HG03097 (cell line): ENCODE measurements around the gene CABLES1.
"Not testable (repeated sequence)": the region's sequence is repeated elsewhere in the genome, so short reads cannot be mapped to it uniquely, and the experiment has no call there.

ENCODE experiments used
- ATAC-seq: cut with Tn5 transposase; IDR thresholded peaks from one replicate; pipeline ENCODE4 v1.9.1; 2021; ENCODE audit not compliant: unreplicated experiment, low FRiP score

Gene CABLES1

DNA sequence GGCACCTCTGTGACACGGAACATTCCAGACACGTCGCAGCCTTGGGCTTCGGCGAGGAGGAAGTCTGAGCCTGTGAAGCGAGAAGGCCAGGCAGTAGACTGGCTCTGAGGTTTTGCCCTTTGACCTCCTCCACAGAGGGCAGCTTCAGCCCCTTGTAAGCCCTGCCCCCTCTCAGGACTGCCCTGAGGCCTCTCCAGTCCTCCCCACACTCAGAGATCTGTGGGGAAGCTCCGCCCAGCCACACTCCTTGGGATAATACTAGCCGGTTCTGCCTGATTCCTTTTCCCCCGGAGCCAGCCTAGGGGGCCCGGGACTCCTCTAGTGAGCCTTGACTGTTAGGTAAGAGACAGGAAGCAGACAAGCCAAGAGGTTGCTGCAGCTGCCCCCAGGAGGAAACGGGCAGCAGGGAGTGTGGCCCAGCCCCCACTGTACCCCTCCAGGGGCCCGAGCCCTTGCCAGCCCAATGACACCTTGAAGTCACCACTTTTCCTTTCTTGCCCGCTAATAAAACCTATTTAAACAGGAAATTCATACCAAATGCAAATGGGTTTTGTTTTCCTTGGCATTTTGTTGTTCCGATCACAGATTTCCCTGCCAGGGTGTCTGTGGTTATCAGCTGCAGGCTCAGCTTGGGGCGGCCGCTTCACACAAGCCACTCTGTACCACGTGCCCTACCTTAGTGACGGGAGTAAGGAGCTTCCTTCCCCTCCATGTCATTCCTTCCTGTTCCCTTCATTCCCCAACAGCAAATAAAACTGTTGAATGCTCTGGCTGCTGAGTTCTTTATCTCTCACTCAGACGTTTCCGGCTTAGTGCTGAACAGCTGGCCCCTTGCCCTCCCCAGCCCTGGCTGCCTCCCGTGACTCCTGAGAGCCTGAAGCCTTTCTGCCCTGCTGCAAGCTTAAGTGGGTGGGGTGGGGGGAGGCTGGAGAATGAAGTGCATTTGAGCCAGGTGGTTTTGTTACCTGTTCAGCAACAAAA lies 124.7 kb downstream of the CABLES1 start:
- peak; percentile 64 for ATAC-seq

DNA sequence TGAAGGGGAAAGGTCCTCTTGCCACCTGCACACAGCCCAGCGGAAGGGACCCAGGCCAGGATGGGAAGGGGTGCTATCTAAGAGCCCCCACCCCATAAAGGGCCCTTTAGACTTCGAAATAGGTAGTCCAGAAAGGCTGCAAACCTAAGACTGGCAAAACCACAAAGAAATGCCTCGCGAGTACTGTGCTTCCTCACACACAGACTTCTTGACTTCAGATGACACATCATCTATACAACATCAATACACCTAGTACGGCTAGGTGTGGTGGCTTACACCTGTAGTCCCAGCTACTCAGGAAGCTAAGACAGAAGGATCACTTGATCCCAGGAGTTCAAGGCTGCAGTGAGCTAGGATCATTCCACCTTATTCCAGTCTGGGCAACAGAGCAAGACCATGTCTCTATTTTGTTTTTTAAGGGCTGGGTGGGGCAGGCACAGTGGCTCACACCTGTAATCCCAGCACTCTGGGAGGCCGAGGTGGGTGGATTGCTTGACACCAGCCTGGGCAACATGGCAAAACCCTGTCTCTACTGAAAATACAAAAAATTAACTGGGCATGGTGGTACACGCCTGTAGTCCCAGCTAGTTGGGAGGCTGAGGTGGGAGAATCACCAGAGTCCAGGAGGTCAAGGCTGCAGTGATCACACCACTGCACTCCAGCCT lies 125.8 kb downstream of the CABLES1 start:
- no peak for ATAC-seq

DNA sequence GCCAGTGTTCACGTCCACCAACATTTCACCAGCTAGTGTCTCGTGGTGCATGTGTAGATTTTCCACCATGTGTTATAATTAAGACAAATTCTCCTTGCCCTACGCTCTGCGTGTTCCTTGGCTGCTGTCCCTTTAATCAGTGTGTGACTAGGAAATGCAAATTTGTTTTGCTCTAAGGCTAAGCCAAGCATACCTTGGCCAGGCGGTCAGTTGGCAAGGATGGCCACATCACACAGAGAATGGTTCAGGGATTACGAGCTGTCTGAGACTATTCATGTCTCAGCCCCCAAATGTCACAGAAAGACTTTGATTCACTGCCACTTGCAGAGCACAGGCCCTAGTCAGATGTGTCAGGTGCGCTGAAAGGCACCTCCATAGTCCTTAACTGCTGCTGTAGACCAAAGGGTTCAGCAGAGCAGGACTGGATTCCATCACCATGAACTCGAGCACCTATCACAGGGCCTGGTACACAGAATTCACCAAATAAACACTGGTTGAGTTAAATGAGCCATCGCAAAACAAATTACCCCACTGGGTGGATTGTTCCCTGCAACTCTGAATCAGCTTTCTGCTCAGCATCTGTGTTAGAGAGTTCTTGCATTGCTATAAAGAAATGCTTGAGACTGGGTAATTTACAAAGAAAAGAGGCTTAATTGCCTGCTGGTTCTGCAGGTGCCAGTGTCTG lies 128.4 kb downstream of the CABLES1 start:
- ATAC-seq = no peak

DNA sequence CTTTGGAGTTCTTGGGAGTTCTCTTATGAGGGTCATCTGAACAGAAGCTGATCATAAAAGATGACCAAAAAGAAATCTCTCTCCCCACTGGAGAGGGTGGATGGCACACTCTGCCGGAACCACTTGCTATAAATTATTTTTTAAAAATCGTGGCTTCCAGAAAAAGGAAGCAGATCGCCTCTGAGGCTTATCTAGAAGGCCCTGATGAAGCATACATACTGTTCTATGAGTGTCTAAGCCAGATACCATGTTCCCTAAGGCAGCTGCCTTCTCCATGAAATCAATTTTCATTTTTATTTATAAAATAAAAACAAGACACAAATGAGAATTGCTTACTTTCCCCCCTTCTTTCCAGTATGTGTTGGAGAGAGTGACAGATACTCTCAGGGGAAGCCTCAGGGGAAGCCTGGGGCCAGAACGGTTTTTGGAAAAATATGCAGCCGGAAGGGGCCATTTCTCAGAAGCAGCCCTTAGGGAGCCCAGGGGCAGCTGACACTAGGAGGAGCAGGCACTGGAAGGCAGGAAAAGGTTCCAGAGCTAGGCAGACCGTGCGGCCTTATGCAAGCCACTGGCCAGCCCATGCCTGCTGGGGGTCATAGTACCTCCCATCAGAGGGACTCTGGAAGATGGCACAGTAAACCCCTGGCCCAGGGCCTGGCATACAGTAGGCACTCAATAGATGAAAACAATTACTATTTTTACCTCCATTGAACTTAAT lies 130.6 kb downstream of the CABLES1 start:
- no peak for ATAC-seq

DNA sequence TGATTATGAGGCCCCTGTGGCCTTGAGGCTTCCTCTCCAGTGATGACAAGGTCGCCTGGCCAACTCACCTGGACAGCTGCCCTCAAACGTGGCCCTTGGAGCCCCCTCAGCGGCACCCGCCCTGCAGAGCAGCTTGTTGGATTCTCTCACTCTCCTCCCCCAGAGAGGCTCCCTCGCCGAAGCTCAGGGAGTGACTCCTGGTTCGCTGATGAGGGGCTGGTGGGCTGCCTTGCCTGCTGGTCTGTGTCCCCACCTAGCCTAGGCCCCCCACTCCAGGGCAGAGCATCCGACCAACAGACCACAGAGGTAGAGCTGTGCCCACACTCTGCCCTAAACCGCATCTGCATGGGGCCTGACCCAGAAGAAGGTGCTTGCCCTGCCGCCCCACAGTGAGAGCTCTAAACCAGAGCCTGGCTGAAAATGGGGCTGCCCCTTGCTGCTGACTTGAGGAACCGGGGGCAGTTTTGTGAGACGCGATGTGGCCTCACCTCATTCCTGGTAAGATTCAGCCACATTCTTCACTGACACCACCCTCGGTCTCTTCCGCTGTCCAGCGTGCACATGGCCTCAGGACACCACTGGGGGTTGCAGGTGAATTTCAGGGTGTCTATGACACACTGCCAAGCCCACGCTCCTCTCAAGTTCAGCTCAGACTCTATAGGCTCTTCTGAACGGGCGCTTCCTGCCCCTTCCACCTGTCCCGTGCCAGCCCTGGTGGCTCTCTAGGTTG lies 131.6 kb downstream of the CABLES1 start:
- ATAC-seq = no peak

DNA sequence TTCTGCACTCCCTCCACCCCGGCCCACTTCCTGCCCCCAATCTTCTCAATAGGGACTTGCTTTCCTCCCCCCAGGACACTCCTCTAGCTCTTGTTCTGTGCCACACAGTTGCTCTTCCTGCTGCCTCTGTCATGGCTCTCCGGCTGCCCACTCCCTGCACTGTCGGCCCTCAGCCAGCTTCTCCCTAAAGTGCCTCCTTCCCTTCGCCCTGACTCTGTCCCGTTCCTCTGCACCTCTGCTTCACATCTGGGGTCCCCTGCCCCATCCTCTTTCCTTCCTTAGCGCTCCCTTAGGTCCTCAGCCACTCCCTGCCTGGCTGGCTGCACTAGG lies 132.1 kb downstream of the CABLES1 start:
- ATAC-seq = no peak

DNA sequence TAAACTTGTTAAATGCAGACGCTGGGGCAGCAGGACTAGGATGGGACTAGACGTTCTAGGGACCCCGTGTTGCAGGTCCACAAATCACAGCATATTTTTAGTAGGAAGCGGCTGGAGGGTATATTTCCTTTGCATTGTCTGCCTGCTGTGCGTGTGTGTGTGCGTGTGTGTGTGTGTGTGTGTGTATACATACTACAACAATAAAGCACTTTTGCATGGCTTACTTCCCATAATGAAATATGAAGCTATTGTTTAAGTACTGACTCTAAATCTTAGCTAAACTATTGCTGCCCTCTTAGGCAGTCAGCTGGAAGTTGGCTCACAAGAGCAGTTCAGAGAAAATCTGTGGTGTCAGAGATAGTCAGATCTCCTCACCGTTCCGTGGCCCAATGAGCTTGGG lies 133.4 kb downstream of the CABLES1 start:
- ATAC-seq = no peak

DNA sequence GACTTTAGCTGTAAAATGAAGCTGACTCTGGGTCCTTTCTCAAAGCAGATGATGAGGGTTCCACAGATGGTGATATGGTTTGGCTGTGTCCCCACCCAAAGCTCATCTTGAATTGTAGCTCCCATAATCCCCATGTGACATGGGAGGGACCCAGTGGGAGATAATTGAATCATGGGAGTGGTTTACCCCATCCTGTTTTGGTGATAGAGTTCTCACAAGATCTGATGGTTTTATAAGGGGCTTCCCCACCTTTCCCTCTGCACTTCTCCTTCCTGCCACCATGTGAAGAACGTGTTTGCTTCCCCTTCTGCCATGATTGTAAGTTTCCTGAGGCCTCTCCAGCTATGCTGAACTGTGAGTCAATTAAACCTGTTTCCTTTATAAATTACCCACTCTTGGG lies 133.8 kb downstream of the CABLES1 start:
- not testable (repeated sequence) for ATAC-seq

DNA sequence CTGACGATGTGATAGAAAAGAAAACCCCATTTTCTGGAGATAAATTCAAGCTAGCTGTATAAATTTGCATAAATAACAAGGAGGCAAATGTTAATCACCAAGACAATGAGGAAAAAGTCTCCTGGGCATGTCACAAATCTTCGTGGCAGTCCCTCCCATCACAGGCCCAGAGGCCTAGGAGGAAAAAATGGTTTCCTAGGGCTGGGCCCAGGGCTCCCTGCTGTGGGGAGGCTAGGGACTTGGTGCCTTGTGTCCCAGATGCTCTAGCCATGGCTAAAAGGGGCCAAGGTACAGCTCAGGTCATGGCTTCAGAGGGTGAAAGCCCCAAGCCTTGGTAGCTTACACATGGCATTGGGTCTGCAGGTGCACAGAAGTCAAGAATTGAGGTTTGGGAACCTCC lies 134.6 kb downstream of the CABLES1 start:
- ATAC-seq = no peak

DNA sequence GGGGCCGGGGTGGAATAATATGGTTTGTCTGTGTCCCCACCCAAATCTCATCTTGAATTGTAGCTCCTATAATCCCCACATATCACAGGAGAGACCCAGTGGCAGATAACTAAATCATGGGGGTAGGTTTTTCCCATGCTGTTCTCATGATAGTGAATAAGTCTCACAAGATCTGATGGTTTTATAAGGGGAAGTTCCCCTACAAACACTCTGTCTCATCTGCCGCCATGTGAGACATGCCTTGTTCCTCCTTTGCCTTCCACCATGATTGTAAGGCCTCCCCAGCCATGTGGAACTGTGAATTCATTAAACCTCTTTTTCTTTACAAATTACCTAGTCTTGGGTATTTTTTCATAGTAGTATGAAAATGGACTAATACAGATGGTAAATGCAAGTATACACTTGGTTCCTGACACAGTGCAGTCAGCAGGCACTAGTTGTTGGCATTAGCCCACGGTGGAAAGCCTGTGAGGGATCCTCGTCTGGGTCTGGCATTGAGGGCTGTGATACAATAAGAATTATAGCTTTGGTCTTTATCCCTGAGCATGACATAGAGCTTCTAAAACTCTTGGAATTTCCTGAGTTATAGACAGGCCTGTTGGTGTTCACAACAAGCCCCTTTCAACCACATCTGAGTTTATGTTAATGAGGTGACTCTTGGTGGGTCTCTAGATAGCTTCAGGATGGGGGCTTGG lies 135.8 kb downstream of the CABLES1 start:
- ATAC-seq = no peak

DNA sequence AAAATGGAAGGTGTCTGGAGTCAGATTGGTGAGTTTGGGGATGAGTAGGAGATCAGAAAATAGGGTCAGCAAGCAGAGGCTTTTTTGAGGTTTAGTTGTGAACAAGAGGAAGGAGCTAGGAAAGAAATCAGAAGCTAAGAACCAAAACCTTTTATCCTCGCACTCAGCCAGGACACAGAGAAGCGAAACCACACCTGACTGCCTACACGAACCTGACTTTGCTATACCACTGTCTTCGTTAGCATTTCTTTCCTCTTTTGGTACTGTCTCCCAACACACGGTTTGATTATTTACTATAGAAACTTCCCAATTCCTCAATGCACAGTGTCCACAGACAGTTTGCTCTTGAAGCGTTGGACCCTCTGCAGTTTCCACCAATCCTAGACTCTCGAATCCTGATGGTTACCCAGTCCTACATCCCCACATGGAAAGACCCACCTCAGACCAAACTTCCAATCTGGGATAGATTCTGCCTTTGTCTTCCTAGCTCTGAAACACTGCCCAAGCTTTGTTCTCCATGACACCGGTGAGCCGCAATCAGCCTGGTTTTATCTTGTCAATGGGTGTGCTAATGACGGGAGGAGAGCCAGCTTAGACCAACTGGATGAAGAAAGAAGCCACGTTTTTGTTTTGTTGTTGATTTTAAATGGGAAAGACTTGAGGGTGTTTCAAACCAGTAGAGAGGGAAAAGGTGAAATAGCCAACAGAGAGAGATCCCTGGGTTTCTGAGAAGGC lies 137.4 kb downstream of the CABLES1 start:
- ATAC-seq = no peak

DNA sequence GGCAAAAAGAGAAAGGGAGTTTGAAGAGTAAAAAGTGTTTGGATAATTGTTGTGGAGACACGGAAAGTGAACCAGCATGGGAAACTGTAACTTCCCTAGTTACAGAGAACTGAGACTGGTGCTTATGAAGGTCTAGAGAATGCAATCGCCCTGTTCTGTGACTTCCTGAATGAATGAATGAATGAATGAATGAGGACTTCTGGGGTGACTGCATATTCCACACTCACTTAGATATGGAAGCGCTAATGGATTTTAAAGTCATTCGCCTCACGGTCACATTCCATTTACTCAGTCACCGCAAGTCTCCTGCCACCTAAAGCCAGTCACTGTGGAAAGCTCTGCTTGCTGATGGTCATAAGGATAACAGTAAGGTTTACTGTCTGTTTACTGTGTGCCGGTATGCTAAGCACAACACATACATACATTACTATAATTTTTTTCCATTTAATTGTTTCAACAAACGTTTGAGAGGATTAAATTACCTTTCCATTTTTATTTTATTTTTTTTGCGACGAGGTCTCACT lies 138.2 kb downstream of the CABLES1 start:
- ATAC-seq = no peak

DNA sequence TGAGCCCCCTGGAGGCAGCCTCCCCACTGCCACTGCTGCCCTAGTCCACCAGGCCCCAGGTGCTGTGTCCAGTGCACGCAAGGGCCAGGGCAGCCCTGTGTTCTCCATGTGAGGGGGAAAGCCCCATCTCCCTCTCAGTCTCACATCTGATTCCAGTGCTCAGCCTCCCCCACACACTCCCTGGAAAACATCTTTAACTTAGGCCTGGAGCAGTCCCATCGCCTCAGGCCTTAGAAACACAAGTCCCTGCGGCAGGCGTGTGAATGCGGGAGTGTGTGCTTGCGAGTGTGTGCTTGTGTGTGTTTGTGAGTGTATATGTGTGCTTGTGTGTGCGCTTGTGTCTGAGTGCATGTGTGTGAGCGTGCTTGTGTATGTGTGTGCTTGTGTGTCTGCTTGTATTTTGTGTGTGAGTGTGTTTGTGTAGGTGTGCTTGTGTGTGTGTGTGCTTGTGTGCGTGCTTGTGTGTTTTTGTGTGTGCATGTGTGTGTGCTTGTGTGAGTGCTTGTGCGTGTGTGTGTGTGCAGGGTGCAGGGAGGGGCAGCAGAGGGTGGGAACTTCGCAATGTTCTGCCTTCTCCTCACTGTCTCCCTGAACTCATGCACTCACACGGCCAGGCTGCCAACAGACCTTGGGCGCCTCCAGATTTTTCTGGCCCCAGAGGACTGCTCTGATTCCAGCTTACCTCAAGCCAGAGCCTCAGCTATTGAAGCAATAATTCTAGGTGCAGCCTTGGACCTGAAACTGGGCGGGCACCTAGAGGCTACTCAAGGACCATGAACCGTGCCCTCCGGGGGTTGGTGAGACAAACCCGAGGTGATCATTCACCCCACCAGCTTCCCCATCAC lies 139.6 kb downstream of the CABLES1 start:
- no peak for ATAC-seq

DNA sequence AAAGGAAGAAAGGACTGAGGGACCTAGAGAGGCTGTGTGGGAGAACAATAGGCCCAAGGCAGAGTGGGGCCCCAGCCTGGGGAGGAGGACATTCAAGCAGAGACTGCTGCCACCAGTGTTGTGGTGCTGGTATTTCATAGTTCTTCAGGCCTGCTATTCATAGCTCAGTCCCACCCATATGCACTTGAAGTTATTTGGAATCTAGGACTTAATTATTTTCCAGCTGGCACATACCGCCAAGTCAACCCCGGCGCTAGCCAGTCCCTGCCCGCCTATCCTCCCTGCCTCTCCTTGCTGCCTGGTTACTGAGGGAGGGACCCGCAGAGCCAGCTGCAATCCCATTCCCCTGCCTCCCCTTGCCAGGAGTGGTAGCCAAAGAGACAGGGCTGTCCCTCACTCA lies 141.2 kb downstream of the CABLES1 start:
- ATAC-seq = no peak

DNA sequence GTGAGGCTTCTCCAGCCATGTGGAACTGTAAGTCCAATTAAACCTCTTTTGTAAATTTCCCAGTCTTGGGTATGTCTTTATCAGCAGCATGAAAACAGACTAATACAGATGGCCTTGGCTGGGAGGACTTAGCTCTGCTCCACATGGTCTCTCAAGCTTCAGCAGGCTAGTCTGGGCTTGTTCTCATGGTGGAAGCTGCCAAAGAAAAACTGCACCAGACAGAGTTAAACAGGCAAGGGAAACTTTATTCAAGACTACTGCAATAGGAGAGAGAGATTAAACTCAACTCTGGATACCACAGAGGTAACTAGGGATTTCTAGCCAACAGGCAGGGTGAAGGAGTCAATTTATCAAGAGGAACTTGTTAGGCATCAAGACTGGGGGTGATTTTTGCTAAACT lies 142.1 kb downstream of the CABLES1 start:
- ATAC-seq = no peak

DNA sequence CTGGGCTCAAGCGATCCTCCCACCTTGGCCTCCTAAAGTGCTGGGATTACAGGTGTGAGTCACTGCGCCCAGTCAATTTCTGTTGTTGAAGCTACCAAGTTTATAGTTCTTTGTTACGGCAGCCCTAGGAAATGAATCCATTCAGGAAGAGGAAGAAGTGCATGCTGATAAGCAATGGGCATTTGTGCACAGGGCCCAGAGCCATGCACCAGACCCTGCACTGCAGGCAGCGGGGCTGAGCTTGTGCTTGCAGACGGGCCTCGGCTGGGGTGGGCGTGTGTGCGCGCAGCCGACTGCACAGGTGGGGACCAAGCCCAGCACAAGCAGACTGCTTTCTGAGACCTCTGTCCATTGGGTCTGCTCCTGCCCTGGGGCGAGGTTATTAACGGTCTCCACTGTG lies 144.6 kb downstream of the CABLES1 start:
- ATAC-seq = no peak

DNA sequence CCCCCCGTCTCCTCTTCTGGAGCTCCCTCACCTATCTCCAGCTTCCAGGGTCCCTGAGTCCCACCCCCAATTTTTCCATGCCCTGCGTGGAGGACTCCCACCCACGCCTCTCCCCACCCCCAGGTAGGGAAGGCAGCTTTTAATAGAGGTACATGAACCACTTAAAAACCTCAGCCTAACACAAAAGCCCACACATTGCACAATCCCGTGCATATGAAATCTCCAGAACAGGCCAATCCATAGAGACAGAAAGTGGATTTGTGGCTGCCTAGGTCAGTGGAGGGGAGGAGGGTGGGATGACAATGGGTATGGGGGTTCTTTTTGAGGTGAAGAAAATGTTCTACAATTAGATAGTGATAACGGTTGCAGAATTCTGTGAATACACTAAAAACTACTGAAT lies 145.6 kb downstream of the CABLES1 start:
- no peak for ATAC-seq
